Vagina (tissue), 2 donors: ENCODE data around the gene VRK3. TPM values are rescaled to one million over a fixed set of nuclear protein-coding genes. Genes with fewer than 3 reads are reported as not detected.

Experiments used
- DNase-seq, 2 donors: peaks; one replicate each; pipeline ENCODE4 v3.0.0-alpha.2; 2017; ENCODE audit errors: extremely low spot score in 2 of 2
- H3K27ac ChIP-seq: fragments of 200-600 bp; sonication (generic); one replicate; pipeline ENCODE4 v1.5.1; 2019
- H3K27me3 ChIP-seq: fragments of 200-600 bp; sonication (generic); one replicate; pipeline ENCODE4 v1.5.1; 2019
- H3K36me3 ChIP-seq, 2 donors: fragments of 200-600 bp; sonication (generic); one replicate each; pipeline ENCODE4 v1.5.1; 2017 to 2019
- H3K4me1 ChIP-seq: fragments of 200-600 bp; sonication (generic); one replicate; pipeline ENCODE4 v1.5.1; 2019
- H3K4me3 ChIP-seq, 2 donors: fragments of 200-600 bp; sonication (generic); 1 replicate in 1 of 2; 2 replicates in 1 of 2; pipeline ENCODE4 v1.5.1; 2016 to 2019
- H3K9me3 ChIP-seq: fragments of 200-600 bp; sonication (generic); one replicate; pipeline ENCODE4 v1.5.1; 2019
- POLR2A ChIP-seq, 2 donors: fragments of 450-650 bp; IDR thresholded peaks; one replicate each; pipeline ENCODE4 v1.6.1; 2017; ENCODE audit warnings: antibody characterized with exemption in 2 of 2, mild to moderate bottlenecking in 2 of 2, moderate library complexity in 2 of 2
- POLR2AphosphoS5 ChIP-seq, 2 donors: sonication (generic); formaldehyde crosslinking; IDR thresholded peaks; one replicate each; pipeline ENCODE4 v1.9.0; 2017; ENCODE audit warnings: antibody characterized with exemption in 2 of 2, mild to moderate bottlenecking in 2 of 2, low read depth in 1 of 2; ENCODE audit not compliant: insufficient read depth in 1 of 2
- intact Hi-C: fragments of 100-400 bp; cut with DNase I; formaldehyde crosslinking; loops from one replicate; pipeline ENCODE4 v1.15.1; 2023
- total RNA-seq: library from RNA; depleted of rRNA; stranded (reverse); fragments of >200 nt; gene quantifications from one replicate; pipeline ENCODE4 v1.2.3, GENCODE V29; 2016
- TF ChIP-seq, protein P1 (sequence below), 3 experiments: fragments of 450-650 bp in 2 of 3; fragments of 200-600 bp in 1 of 3; sonication (generic) in 1 of 3; IDR thresholded peaks; one replicate each; pipeline ENCODE4 v1.5.1; 2017 to 2019; ENCODE audit warnings: antibody characterized with exemption in 3 of 3, mild to moderate bottlenecking in 2 of 3, moderate library complexity in 2 of 3

VRK3 gene
- total RNA-seq, 1 donor from 2014 or later: 34.9 TPM

DNA sequence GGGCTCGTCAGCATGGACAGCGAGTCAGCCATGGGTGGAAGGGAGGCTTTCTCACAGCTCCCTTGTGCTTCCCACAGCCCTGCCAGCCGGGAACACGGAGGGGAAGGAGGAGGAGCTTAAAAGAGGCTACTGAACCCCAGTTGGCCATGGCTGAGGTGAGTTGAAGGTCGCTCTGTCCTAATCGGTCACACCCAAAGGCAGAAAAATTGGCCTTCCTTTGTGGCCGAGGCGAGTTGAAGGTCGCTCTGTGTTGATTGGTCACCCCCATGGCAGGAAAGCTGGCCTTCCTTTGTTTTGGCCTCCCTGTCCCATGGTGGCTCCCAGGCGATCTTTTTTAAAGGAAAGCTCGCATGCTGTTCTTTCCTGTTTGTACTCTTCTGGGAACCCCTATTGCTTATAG is 5.8 kb upstream of the VRK3 start:
- intact Hi-C loops: no loop called here
- peaks cover 0 to 39% of the 10 kb centered on the region in 2 donors for H3K36me3 ChIP-seq

DNA sequence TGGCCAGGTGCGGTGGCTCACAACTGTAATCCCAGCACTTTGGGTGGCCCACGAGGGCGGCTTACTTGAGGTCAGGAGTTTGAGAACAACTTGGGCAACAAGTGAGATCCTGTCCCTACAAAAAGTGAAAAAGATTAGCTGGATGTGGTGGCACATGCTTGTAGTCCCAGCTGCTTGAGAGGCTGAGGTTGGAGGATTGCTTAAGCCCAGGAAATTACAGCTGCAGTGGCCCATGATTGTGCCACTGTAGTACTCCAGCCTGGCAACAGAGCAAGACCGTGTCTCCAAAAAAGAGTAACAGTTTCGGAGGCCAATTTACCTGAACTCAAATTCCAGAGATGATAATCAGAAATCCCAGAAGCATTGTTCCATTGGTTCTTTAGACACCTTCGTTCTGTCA is 5.1 kb upstream of the VRK3 start:
- DNase-seq: no peak
- intact Hi-C loops: no loop called here
- TF ChIP-seq POLR2AphosphoS5 (IDR thresholded peaks at IDR 0.05; ENCODE audit: insufficient read depth in 1 of 2, low read depth in 1 of 2) (no peak), POLR2A (IDR thresholded peaks at IDR 0.05) (no peak)
- TF ChIP-seq, protein P1, sequence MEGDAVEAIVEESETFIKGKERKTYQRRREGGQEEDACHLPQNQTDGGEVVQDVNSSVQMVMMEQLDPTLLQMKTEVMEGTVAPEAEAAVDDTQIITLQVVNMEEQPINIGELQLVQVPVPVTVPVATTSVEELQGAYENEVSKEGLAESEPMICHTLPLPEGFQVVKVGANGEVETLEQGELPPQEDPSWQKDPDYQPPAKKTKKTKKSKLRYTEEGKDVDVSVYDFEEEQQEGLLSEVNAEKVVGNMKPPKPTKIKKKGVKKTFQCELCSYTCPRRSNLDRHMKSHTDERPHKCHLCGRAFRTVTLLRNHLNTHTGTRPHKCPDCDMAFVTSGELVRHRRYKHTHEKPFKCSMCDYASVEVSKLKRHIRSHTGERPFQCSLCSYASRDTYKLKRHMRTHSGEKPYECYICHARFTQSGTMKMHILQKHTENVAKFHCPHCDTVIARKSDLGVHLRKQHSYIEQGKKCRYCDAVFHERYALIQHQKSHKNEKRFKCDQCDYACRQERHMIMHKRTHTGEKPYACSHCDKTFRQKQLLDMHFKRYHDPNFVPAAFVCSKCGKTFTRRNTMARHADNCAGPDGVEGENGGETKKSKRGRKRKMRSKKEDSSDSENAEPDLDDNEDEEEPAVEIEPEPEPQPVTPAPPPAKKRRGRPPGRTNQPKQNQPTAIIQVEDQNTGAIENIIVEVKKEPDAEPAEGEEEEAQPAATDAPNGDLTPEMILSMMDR (IDR thresholded peaks at IDR 0.05): no peak
- Histone ChIP-seq H3K27me3 (no peaks in the 10 kb centered on the region), H3K36me3 (peaks cover 0 to 39% of the 10 kb centered on the region in 2 donors), H3K9me3 (no peaks in the 10 kb centered on the region), H3K4me3 (no peak overlapping the region), H3K27ac (no peak overlapping the region), H3K4me1 (peaks cover 15% of the 10 kb centered on the region)

More for the DNA sequence above, 5.8 kb upstream of the VRK3 start:
- no peaks in the 10 kb centered on the region for H3K9me3 ChIP-seq
- no peak for TF ChIP-seq POLR2A (IDR thresholded peaks at IDR 0.05)
- TF ChIP-seq POLR2AphosphoS5 (IDR thresholded peaks at IDR 0.05; ENCODE audit: insufficient read depth in 1 of 2, low read depth in 1 of 2): no peak
- TF ChIP-seq, protein P1 (IDR thresholded peaks at IDR 0.05): no peak
- no peaks in the 10 kb centered on the region for H3K27me3 ChIP-seq
- H3K4me3 ChIP-seq: no peak overlapping the region
- no peak for DNase-seq
- H3K27ac ChIP-seq: no peak overlapping the region
- peaks cover 15% of the 10 kb centered on the region for H3K4me1 ChIP-seq

DNA sequence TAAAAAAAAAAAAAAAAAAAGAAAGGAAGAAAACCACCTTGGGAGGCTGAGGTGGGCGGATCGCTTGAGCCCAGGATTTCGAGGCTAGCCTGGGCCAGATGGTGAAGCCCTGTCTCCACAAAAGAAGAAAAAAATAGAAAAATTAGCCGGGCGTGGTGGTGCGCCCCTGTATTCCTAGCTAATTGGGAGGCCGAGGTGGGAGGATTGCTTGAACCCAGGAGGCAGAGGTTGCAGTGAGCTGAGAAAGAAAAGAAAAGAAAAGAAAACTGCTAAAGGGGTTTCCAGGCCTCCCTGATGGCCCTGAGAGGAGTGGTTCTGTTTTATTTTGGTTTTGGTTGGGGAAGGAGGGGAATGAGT is 1.4 kb upstream of the VRK3 start:
- no peaks in the 10 kb centered on the region for H3K27me3 ChIP-seq
- peaks cover 36% of the 10 kb centered on the region for H3K4me1 ChIP-seq
- DNase-seq: no peak
- no peaks in the 10 kb centered on the region for H3K9me3 ChIP-seq
- TF ChIP-seq POLR2AphosphoS5 (IDR thresholded peaks at IDR 0.05; ENCODE audit: insufficient read depth in 1 of 2, low read depth in 1 of 2): no peak
- H3K4me3 ChIP-seq: peak overlapping the region; percentile 56 to 86
- H3K36me3 ChIP-seq: peaks cover 0 to 6% of the 10 kb centered on the region in 2 donors
- H3K27ac ChIP-seq: peak overlapping the region; percentile 75
- intact Hi-C loops: no loop called here

- no peaks in the 10 kb centered on the region for H3K27me3 ChIP-seq
- intact Hi-C loops: no loop called here
- peaks cover 42% of the 10 kb centered on the region for H3K4me1 ChIP-seq
- H3K4me3 ChIP-seq: peak within 1 kb of the TSS; percentile 81 to 86
- TF ChIP-seq POLR2AphosphoS5 (IDR thresholded peaks at IDR 0.05; ENCODE audit: insufficient read depth in 1 of 2, low read depth in 1 of 2) (peak; percentile 80 to 88), POLR2A (IDR thresholded peaks at IDR 0.05) (peak in 1 of 2 donors; percentile 6)
- TF ChIP-seq, protein P1 (IDR thresholded peaks at IDR 0.05): no peak
- DNase-seq: peak in 1 of 2 donors; percentile 97
- peak within 1 kb of the TSS; percentile 83 for H3K27ac ChIP-seq
- no peaks in the 10 kb centered on the region for H3K36me3 ChIP-seq
- no peaks in the 10 kb centered on the region for H3K9me3 ChIP-seq
These were observed 800 bp upstream of the VRK3 start, which contains the start of gene ZNF473 for GRCh38 chr19:50025794-50026549. Gene ZNF473 (plus strand): TSS chr19:50026005. CDS start chr19:50031083, 5,078 bp downstream.

DNA sequence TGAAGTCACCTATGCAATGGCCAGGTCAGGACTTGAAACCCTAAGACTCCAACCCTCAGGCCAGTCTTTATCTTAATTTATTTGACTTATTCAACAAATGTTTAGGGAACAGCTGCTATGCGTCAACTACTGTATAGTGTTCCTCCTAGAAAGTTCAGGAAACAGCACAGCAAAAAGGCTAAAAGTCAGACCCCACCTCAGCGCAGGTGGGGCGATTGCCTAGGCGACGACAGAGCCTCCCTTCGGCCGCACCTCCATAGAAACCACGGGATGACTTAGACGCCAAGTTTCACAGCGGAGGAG is 502 bp downstream of the VRK3 start:
- Histone ChIP-seq H3K36me3 (peaks cover 0 to 9% of the 10 kb centered on the region in 2 donors), H3K9me3 (no peaks in the 10 kb centered on the region), H3K27ac (peak overlapping the region; percentile 83), H3K4me3 (peak overlapping the region; percentile 81 to 86), H3K4me1 (peaks cover 44% of the 10 kb centered on the region), H3K27me3 (no peaks in the 10 kb centered on the region)
- intact Hi-C loops: no loop called here
- DNase-seq: no peak
- TF ChIP-seq, protein P1 (IDR thresholded peaks at IDR 0.05): no peak
- TF ChIP-seq POLR2A (IDR thresholded peaks at IDR 0.05) (no peak), POLR2AphosphoS5 (IDR thresholded peaks at IDR 0.05; ENCODE audit: insufficient read depth in 1 of 2, low read depth in 1 of 2) (no peak)
